A549 (cell line): Measurements from ENCODE around the gene GLIS1.

Source experiments
- ESRRA ChIP-seq: fragments of 150-350 bp; IDR thresholded peaks from 2 replicates; pipeline ENCODE4 v1.6.1; 2014; ENCODE audit warnings: mild to moderate bottlenecking, low read length, borderline replicate concordance
- POLR2A ChIP-seq: IDR thresholded peaks from 2 replicates; pipeline ENCODE4 v1.6.1; 2012; ENCODE audit warnings: mild to moderate bottlenecking, low read length
- TF ChIP-seq, protein P1 (sequence below): fragments of >200 bp; sonication (Bioruptor Twin); formaldehyde crosslinking; IDR thresholded peaks from 3 replicates; pipeline ENCODE4 v1.5.1; 2016

DNA sequence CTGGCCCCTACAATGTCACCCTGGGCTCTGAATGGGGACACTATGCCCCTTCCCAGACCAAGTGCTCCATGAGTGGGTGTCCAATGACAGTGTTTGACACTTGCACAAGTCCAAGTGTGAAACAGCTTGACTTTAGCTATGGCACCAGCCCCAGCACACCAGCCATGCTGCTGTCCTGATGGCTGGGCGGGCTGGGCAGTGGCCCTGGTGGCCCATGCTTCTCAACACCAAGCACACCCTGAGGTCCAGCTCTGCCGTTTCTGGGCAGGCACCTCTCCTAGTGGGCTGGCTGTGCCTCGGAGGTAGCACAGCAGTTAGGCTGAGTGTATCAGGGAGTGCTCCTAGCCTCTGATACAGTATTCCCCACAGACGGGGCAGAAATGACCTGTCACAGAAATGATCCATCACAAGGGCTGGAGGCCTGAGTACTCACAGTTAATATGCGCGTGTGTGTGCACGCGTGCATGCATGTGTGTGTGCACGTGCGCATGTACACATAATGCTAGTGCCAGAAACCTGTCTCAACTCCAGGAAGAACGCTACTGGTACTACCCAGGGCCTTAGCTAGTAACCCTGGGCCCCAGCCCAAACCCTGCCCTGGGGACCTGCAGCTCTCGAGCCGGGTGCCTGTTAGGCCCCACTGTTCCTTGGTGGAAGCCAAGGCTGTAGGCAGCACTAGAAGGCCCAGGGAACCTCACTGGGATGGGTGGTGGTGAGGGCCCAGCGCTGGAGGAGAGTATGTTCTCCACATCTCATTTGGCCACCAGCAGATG is 145.8 kb downstream of the GLIS1 start:
- TF ChIP-seq POLR2A (no peak), ESRRA (no peak)
- TF ChIP-seq, protein P1, sequence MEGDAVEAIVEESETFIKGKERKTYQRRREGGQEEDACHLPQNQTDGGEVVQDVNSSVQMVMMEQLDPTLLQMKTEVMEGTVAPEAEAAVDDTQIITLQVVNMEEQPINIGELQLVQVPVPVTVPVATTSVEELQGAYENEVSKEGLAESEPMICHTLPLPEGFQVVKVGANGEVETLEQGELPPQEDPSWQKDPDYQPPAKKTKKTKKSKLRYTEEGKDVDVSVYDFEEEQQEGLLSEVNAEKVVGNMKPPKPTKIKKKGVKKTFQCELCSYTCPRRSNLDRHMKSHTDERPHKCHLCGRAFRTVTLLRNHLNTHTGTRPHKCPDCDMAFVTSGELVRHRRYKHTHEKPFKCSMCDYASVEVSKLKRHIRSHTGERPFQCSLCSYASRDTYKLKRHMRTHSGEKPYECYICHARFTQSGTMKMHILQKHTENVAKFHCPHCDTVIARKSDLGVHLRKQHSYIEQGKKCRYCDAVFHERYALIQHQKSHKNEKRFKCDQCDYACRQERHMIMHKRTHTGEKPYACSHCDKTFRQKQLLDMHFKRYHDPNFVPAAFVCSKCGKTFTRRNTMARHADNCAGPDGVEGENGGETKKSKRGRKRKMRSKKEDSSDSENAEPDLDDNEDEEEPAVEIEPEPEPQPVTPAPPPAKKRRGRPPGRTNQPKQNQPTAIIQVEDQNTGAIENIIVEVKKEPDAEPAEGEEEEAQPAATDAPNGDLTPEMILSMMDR: no peak
